Measurements from ENCODE around the gene TMBIM6.
"Not testable (repeated sequence)": the region's sequence is repeated elsewhere in the genome, so short reads cannot be mapped to it uniquely, and the experiment has no call there.

Gene TMBIM6
- 721 to 1,287 (median 826) reads per million in 4 experiments for total RNA-seq

DNA sequence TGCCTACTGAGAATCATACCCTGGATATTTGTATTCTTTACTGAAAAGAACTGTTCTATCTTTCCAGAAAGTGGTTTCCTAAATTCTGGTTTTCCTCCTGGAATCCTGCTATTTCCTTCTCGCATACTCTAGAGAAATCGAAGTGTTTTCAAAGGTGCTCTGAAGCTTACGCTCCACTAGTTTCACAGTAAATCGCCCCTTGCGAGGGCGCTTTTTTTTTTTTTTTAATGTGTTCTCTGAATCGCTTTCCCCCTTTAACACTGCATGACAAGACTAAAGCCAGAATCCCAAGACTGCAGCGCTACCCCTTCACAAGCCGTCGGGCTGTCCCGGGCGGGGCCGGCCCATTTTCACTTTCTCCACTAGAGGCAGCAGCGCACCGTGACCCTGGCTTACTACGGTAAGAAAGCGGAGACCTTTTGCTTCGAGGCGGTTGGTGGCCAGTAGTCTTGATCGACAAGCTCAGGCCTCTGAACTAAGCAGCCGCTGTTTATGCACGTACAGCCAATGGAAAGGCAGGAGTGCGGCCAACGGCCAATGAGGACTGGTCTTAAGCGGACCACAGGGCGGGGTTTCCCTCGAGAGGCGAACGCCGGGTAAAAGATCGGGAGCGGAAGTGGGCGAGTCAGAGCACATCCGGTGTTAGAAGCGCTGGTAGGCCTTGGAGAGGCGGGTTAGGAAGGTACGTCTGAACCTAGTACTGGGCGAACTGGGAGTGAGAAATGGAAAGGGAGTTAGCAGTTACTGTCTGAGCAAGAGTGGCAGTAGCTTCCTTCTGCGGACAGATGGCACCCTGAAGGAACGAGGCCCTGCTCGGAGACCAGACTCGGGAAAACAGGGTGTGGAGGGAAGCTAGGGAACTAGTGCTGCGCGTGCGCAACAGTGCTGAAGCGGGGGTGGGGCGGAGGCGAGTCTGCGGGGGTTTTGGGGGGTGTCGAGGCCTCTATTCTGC is at the start of gene TMBIM6:
TSS of gene TMBIM6 (plus strand) at position 628 of the 952 bp plus-strand sequence. CDS start 10,937 bp downstream, outside the sequence.
- DNase-seq: peak; percentile 98

DNA sequence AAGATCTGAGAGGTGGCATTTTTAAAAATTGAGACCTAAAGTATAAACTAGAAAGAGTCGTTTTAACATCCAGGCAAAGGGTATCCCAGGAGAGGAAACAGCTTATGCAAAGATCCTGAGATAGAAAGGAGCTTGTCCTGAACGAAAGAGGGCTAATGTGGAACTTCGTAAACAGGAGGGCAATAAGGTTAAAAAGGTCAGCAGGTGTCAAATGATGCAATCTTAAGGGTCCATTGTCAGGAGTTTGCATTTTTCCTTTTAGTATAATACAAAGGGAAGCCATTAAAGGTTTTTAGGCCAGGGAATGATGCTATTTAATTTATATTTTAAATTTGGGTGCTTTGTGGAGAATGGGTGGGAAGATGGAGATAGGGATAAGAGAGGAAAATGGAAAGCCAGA is 48.5 kb upstream of the TMBIM6 start:
- DNase-seq: no peak

DNA sequence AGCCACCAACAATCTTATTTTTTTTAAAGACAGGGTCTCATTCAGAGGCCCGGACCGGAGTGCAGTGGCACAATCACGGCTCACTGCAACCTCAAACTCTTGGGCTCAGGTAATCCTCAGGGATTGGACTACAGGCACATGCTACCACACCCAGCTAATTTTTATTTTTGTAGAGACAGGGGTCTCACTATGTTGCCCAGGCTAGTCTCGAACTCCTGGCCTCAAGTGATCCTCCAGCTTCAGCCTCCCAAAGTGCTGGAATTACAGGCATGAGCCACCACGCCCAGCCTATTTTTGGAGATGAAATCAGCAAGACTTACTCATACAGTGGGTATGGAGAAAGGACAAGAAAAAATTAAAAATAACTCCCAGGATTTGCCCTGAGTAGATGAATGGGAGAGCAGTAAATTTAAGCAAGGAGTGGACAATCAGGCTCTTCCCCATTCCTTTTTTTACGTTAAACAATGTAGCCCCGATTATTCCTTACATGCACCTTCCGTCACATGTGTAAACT is 47.4 kb upstream of the TMBIM6 start:
- no peak for DNase-seq

DNA sequence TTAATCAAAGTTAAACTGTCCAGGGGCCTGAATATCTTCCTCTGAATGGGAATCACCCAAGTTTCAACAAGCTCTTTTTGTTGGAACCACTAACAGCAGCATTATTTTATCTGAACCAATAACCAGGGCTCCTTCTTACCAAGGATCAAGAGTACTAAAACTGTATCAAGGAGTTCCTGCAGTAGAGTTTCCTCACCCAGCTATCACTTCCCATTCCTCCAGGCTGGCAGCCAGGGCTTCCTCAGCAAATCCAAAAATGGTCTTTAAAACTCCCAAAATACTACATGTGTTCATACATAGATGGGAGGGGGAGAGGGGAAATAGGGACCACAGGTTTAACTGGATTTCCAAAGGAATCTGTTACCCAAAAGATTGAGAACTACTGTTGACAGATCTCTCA is 44.6 kb upstream of the TMBIM6 start:
- DNase-seq: no peak

- no peak for DNase-seq
Measured at GRCh38 chr12:49697808-49698207, 43.5 kb upstream of the TMBIM6 start.

DNA sequence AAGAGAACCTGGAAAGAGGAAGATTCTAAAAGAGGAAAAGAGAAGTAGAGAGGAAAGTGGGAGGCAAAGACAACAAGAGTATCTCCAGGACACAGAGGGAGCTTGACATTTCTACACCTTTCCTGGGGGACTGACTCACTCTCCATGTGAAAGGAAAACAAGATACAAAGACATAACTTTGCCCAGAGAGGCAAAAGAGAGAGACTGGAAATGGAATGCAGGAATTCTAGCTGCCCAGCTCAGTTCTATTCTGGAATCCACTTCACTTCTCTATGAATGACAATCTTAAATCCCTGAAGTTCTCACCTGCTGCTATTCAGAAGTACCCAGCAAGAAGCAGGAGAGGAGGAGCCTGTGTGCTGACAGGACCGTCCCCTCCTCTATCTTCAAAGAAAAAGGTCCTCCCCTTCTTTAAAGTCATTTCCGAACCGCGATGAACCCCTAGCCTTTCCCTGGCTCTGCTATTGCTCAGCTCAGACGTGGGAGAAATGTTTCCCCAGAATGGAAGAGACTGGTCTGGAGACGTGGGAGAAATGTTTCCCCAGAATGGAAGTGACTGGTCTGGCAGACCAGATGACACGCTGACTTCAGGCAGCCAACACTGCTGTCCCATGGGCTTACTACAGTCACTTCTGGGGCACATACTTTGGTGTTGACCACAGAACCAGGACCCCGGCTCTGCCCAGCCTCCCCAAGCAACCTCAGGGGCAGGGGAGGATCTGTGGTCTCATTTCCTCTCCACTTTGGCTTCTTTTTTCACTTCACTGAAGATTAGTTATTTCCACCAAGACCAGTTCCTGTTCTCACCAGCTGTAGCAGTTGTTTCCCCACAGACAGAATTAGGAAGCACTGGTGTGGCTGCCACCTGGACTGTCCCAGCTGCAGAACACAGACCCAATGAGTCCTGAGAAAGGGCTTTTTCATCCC is 42.5 kb upstream of the TMBIM6 start:
- DNase-seq: no peak

DNA sequence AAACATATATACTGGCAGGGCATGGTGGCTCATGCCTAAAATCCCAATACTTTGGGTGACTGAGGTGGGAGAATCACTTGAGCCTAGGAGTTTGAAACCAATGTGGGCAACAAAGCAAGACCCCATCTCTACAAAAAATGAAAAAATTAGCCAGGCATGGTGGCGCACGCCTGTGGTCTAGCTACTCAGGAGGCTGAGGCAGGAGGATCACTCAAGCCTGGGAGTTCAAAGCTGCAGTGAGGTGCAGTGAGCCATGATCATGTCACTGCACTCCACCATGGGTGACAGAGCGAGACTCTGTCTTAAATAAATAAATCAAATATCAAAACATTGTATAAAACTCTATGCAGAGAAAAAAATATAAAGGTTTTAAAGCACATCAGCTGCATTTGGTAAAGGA is 39.3 kb upstream of the TMBIM6 start:
- no peak for DNase-seq

GRCh38 chr12:49702676-49703215 is 38.6 kb upstream of the TMBIM6 start:
- DNase-seq: no peak

GRCh38 chr12:49703647-49704137 is 37.7 kb upstream of the TMBIM6 start:
- DNase-seq: no peak

GRCh38 chr12:49705479-49706134 is 35.8 kb upstream of the TMBIM6 start:
- no peak for DNase-seq

DNA sequence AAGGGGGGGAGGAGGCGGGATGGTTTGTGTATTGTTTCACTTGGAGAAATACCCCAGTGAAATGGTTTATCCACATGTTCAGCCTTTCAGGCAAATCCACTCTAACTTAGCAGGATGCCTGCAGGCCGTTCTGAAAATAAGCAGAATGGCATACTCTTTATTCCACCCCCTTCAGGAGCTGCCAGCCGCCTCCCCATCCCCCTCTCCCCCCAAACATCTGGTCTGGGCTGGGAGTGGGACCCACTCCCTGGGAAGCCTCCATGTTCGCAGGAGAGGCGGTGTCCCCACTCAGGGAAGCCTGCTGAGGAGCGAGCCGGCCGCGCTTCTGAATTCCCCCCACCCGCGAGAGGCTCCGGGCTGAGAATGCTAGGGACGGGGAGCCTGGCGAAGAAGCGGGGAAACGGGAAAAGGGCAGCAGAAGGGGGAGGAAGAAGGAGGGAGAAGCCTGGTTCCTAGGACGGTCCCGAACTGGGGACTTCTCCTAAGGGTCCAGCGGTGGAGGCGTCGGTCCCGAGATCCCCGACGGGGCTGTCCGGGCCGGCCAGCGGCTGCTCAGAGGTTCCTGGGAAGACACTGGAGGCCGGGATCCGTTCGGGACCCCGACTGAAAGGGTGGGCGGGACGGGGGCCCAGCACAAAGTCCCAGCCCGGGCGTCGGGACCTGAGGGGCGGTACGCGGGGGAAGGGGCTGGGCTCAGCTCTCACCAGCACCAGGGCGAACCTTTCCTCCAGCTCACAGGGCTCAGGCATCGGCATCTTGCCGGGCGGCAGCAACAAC is 34.8 kb upstream of the TMBIM6 start:
- no peak for DNase-seq

GRCh38 chr12:49707128-49707811 is 34.1 kb upstream of the TMBIM6 start, which contains the start of gene FMNL3:
FMNL3 (minus strand) TSS chr12:49707405; CDS start chr12:49707180, 225 bp downstream.
- peak; percentile 98 for DNase-seq

DNA sequence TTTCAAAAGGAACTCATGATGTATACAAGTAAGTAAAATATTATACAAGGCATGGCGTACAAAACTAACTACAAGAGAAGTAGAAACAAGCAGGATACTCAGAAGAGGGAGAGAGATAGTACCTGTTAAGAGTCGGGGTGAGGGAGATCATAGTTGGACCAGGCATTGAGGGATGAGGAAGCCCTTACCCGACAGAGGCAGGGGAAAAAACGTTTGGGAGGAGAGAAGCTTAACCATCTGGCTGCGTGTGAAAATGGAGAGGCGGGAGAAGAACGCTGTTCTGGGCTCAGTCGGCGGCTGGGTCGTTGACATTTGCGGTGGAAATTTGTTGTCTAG is 33.6 kb upstream of the TMBIM6 start:
- DNase-seq: no peak

- DNase-seq: no peak
Measured at GRCh38 chr12:49708851-49709250, 32.5 kb upstream of the TMBIM6 start.

DNA sequence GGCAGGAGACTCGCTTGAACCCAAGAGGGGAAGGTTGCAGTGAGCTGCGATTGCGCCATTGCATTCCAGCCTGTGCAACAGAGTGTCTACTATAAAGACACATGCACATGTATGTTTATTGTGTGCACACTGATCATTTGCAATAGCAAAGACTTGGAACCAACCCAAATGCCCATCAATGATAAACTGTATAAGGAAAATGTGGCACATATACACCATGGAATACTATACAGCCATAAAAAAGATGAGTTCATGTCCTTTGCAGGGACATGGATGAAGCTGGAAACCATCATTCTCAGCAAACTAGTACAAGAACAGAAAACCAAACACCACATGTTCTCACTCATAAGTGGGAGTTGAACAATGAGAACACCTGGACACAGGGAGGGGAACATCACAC is 27.4 kb upstream of the TMBIM6 start:
- not testable (repeated sequence) for DNase-seq

- no peak for DNase-seq
Measured at GRCh38 chr12:49716553-49716952, 24.8 kb upstream of the TMBIM6 start.

GRCh38 chr12:49717800-49718199 is 23.6 kb upstream of the TMBIM6 start:
- DNase-seq: not testable (repeated sequence)

DNA sequence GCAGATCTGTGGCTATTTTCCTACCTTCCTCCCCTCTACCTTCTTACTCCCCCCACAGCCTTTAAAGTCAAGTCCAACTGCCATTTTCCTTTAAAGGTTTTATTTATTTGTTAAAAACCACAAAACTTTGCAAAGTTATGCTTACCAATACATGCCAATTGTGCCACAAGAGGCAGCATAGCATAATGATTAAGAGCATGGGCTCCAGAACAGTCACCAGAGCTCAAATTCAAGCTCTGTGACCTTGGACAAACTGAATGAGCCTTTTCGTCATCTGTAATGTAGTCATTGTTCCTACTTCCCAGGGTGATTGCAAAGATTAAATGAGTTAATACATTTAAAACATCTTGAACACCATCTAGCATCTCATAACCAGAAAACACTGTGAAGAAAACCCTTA is 21.1 kb upstream of the TMBIM6 start:
- DNase-seq: no peak

DNA sequence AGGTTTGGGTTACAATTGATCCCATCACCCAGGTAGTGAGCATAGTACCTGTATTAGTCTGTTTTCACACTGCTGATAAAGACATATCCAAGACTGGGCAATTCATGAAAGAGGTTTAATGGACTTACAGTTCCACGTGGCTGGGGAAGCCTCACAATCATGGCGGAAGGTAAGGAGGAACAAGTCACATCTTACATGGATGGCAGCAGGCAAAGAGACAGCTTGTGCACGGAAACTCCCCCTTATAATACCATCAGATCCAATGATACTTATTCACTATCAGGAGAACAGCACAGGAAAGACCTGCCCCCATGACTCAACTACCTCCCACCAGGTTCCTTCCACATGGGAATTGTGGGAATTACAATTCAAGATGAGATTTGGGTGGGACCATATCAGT is 20.0 kb upstream of the TMBIM6 start:
- not testable (repeated sequence) for DNase-seq

- DNase-seq: no peak
Measured at GRCh38 chr12:49728446-49728845, 12.9 kb upstream of the TMBIM6 start.

DNA sequence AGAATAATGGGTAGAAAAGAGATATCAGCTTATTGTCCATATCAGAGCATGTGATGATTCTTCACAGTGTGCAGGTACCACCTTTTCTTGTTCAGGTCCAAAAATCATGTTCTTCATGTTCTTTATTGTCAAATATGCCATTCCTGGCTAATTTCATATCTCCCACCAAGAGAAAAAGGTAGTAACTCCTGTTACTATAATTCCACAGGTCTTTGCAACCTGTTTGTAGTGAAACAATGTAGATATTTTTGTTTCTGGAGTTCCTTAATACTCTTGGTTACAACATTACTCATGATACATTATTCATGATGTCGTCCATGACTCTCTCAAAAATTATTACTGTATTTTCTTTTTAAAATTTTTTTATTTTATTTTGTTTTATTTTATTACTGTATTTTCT is 11.3 kb upstream of the TMBIM6 start:
- DNase-seq: no peak

Measured in effector CD8-positive, alpha-beta T cell (primary cell).